ENCODE measurements around the gene USHBP1. TPM values are rescaled to one million over a fixed set of nuclear protein-coding genes. Genes with fewer than 3 reads are reported as not detected.

USHBP1 gene
- total and polyA plus RNA-seq, 2 of the 4 experiments (the other 2 are of a cell fraction) = not detected

GRCh38 chr19:17256130-17256529, 8.4 kb downstream of the USHBP1 start:
- in situ Hi-C loops (cut with MboI; ENCODE audit: low sequenced_read_pairs) (no loop called here), dilution Hi-C loops (cut with HindIII; ENCODE audit: low sequenced_read_pairs, unreplicated experiment) (no loop called here), intact Hi-C loops (cut with micrococcal nuclease) (no loop called here)
- Histone ChIP-seq H2BK20ac (ENCODE audit: low read depth, low read length) (no peak overlapping the region), H4K91ac (ENCODE audit: insufficient read depth, low read depth, low read length) (no peak overlapping the region), H3K23ac (ENCODE audit: low read depth, low read length) (no peak overlapping the region), H3K4ac (ENCODE audit: low read depth, low read length) (no peak overlapping the region), H3K4me3 (ENCODE audit: insufficient read depth, low read depth, low read length) (no peak overlapping the region), H3K9me3 (ENCODE audit: control insufficient read depth, insufficient read depth, low read length) (peaks cover 10% of the 10 kb centered on the region), H3K4me1 (ENCODE audit: control insufficient read depth, insufficient read depth, low read length) (no peaks in the 10 kb centered on the region), H2AK9ac (replicated peaks; ENCODE audit: low read depth, low read length, poor library complexity) (no peak overlapping the region), H3K27ac (ENCODE audit: insufficient read depth, low read length) (no peak overlapping the region), H3K14ac (replicated peaks; ENCODE audit: low read depth, low read length) (no peak overlapping the region), H3K27me3 (ENCODE audit: control insufficient read depth, insufficient read depth, low read length) (no peaks in the 10 kb centered on the region; the same call in 1 of the 2 replicates), H2AFZ (replicated peaks; ENCODE audit: low read length, poor library complexity) (no peak overlapping the region), H4K20me1 (ENCODE audit: insufficient read depth, low read length) (0 out of 2 replicates have a peak, but pooled peaks cover 4% of the 10 kb centered on the region), H3K79me1 (ENCODE audit: low read depth in 1 of 2, low read length in 2 of 2) (no peaks in the 10 kb centered on the region; a peak in 1 of 4 replicates), H3K9ac (ENCODE audit: low read depth, low read length) (no peak overlapping the region), H2AK5ac (ENCODE audit: low read depth, low read length) (no peak overlapping the region), H3K9me1 (ENCODE audit: insufficient read depth, low read length) (peaks cover 4% of the 10 kb centered on the region), H4K5ac (ENCODE audit: low read depth, low read length) (no peak overlapping the region), H4K8ac (ENCODE audit: low read depth in 2 of 2, low read length in 2 of 2) (no peak overlapping the region), H3K18ac (ENCODE audit: low read depth, low read length) (no peak overlapping the region), H3K56ac (ENCODE audit: extremely low read depth, insufficient read depth, low read length) (no peak overlapping the region), H3K36me3 (ENCODE audit: control insufficient read depth, insufficient read depth, low read length) (no peaks in the 10 kb centered on the region), H2BK5ac (ENCODE audit: low read depth, low read length, poor library complexity, severe bottlenecking) (no peak overlapping the region), H2BK120ac (ENCODE audit: low read depth, low read length) (no peak overlapping the region), H3K4me2 (ENCODE audit: low read depth, low read length) (no peak overlapping the region), H2BK15ac (ENCODE audit: low read depth, low read length) (no peak overlapping the region)
- TF ChIP-seq RAD21 (IDR thresholded peaks at IDR 0.05; ENCODE audit: low read length) (no peak), CEBPB (IDR thresholded peaks at IDR 0.05; ENCODE audit: low read depth, low read length) (no peak), CTCF (conservative IDR thresholded peaks at IDR 0.05; ENCODE audit: low read depth, low read length) (no peak), SMC3 (IDR thresholded peaks at IDR 0.05; ENCODE audit: low read depth, low read length) (no peak), CHD1 (IDR thresholded peaks at IDR 0.05; ENCODE audit: low read depth, low read length) (no peak), ELK1 (IDR thresholded peaks at IDR 0.05; ENCODE audit: borderline replicate concordance, low read depth, low read length) (no peak), BHLHE40 (IDR thresholded peaks at IDR 0.05; ENCODE audit: low read depth, low read length) (no peak), MAFK (IDR thresholded peaks at IDR 0.05; ENCODE audit: low read depth, low read length) (no peak), MXI1 (IDR thresholded peaks at IDR 0.05; ENCODE audit: borderline replicate concordance, low read depth, low read length) (no peak), MAZ (IDR thresholded peaks at IDR 0.05; ENCODE audit: borderline replicate concordance, low read depth, low read length) (no peak), RCOR1 (IDR thresholded peaks at IDR 0.05; ENCODE audit: insufficient replicate concordance, low read length) (no peak), FOS (IDR thresholded peaks at IDR 0.05; ENCODE audit: low read depth, low read length) (no peak)
- ChIA-PET CTCF (interaction anchor here (0.5 kb wide), 1 partner anchor 106 kb away, joined by 5 read pairs; no protein-coding TSS in a partner anchor), POLR2A (ENCODE audit: unreplicated experiment) (no interaction called here)
- no TSS peak for BruUV-seq (replicated peaks)
- ATAC-seq (ENCODE audit: low read depth) (no peak), DNase-seq (no peak)
- WGBS, 2 experiments (ENCODE audit: extremely low coverage in 2 of 2, insufficient read length in 1 of 2) = 69% methylated on average over 3 of the region's 3 CpGs; no CpG with 5 or more reads in 1 of the 2 experiments
